HG03066 (cell line): ENCODE measurements around the gene PNKD.

Source experiments
- ATAC-seq: cut with Tn5 transposase; IDR thresholded peaks from one replicate; pipeline ENCODE4 v1.9.1; 2021; ENCODE audit warnings: low read depth; ENCODE audit not compliant: unreplicated experiment

The PNKD gene

GRCh38 chr2:218256612-218257350 is 13.5 kb upstream of the PNKD start:
- ATAC-seq, result no peak

GRCh38 chr2:218257390-218257981 is 12.8 kb upstream of the PNKD start:
- ATAC-seq, result peak; percentile 81

- no peak for ATAC-seq
Measured at GRCh38 chr2:218259099-218259961, 11.0 kb upstream of the PNKD start.

GRCh38 chr2:218260166-218260565 is 10.2 kb upstream of the PNKD start:
- no peak for ATAC-seq

- ATAC-seq, result no peak
Measured at GRCh38 chr2:218260742-218261422, 9.4 kb upstream of the PNKD start, which contains the start of gene GPBAR1. Gene GPBAR1, plus strand, starts transcription at chr2:218261015. Its CDS starts 1,710 bp downstream, at chr2:218262725.

GRCh38 chr2:218261423-218262236 is 8.7 kb upstream of the PNKD start:
- no peak for ATAC-seq

- ATAC-seq, result no peak
Measured at GRCh38 chr2:218262237-218262600, 8.1 kb upstream of the PNKD start.

- no peak for ATAC-seq
Measured at GRCh38 chr2:218262631-218263586, 7.4 kb upstream of the PNKD start.

GRCh38 chr2:218263817-218264641 is 6.3 kb upstream of the PNKD start:
- no peak for ATAC-seq

- ATAC-seq, result no peak
Measured at GRCh38 chr2:218264773-218265561, 5.4 kb upstream of the PNKD start.

GRCh38 chr2:218265626-218266025 is 4.7 kb upstream of the PNKD start:
- ATAC-seq, result no peak

- ATAC-seq, result no peak
Measured at GRCh38 chr2:218266316-218266979, 3.9 kb upstream of the PNKD start.

GRCh38 chr2:218267259-218267658 is 3.1 kb upstream of the PNKD start:
- no peak for ATAC-seq

GRCh38 chr2:218270721-218271486 is 585 bp downstream of the PNKD start:
- no peak for ATAC-seq

- ATAC-seq, result no peak
Measured at GRCh38 chr2:218271487-218271797, 1.1 kb downstream of the PNKD start.

GRCh38 chr2:218271865-218272530 is 1.7 kb downstream of the PNKD start:
- ATAC-seq, result no peak
